WTC11 (cell line): Measurements from ENCODE around the gene GPR62. TPM values are rescaled to one million over a fixed set of nuclear protein-coding genes. Genes with fewer than 3 reads are reported as not detected.
A peak's percentile ranks its signal among the peaks of the same experiment; 100 is the strongest.

Source experiments
- ATAC-seq: fragments of 200-7000 bp; cut with Tn5 transposase; 2 replicates; pipeline ENCODE4 v1.10.0; 2021; ENCODE audit warnings: mild to moderate bottlenecking, moderate library complexity
- CTCF ChIA-PET: fragments of 300-600 bp; sonication (Branson Sonifier 250); formaldehyde crosslinking; loops from one replicate; lab custom pipeline; 2021; ENCODE audit warnings: antibody characterized with exemption; lab: Charles Lee
- POLR2A ChIA-PET: fragments of 350-600 bp; sonication (Branson Sonifier 250); formaldehyde crosslinking; loops from one replicate; lab custom pipeline; 2021; ENCODE audit warnings: antibody characterized with exemption; lab: Charles Lee
- DNase-seq: peaks from one replicate; pipeline ENCODE4 v3.0.0; 2021; ENCODE audit warnings: low spot score
- H3K27ac Mint-ChIP-seq: 2 replicates; pipeline ENCODE4 v1.8.0; 2021; ENCODE audit warnings: mixed read lengths
- H3K27me3 Mint-ChIP-seq: 2 replicates; pipeline ENCODE4 v1.8.0; 2021; ENCODE audit warnings: low read depth, mild to moderate bottlenecking, moderate library complexity, mixed read lengths
- H3K36me3 Mint-ChIP-seq: 2 replicates; pipeline ENCODE4 v1.8.0; 2021; ENCODE audit warnings: mixed read lengths
- H3K4me1 Mint-ChIP-seq: 2 replicates; pipeline ENCODE4 v1.8.0; 2022; ENCODE audit warnings: mixed read lengths
- H3K4me3 Mint-ChIP-seq: 2 replicates; pipeline ENCODE4 v1.8.0; 2021; ENCODE audit warnings: mild to moderate bottlenecking, moderate library complexity, mixed read lengths
- H3K9me3 Mint-ChIP-seq: 2 replicates; pipeline ENCODE4 v1.8.0; 2021; ENCODE audit warnings: mixed read lengths
- AFF4 ChIP-seq: sonication (generic); formaldehyde crosslinking; IDR thresholded peaks from 2 replicates; pipeline ENCODE4 v1.8.1; 2023; ENCODE audit warnings: mild to moderate bottlenecking, missing genetic modification reagents, borderline replicate concordance
- ATF2 ChIP-seq: sonication (generic); formaldehyde crosslinking; IDR thresholded peaks from 2 replicates; pipeline ENCODE4 v1.8.1; 2022; ENCODE audit warnings: low read depth, missing genetic modification reagents, borderline replicate concordance
- CTCF ChIP-seq: fragments of 200-600 bp; IDR thresholded peaks from 2 replicates; pipeline ENCODE4 v1.8.0; 2022; ENCODE audit warnings: antibody characterized with exemption
- E2F5 ChIP-seq: sonication (generic); formaldehyde crosslinking; IDR thresholded peaks from 2 replicates; pipeline ENCODE4 v1.8.1; 2022; ENCODE audit warnings: mild to moderate bottlenecking, moderate library complexity, missing genetic modification reagents
- GABPB1 ChIP-seq: sonication (generic); formaldehyde crosslinking; IDR thresholded peaks from 2 replicates; pipeline ENCODE4 v1.8.1; 2023; ENCODE audit warnings: mild to moderate bottlenecking, missing genetic modification reagents
- GRHL2 ChIP-seq: fragments of 250-450 bp; sonication (Bioruptor Pico); IDR thresholded peaks from 2 replicates; pipeline ENCODE4 v1.8.0; 2022; ENCODE audit warnings: mild to moderate bottlenecking, moderate library complexity; ENCODE audit not compliant: insufficient replicate concordance, severe bottlenecking
- GTF2I ChIP-seq: fragments of 250-450 bp; sonication (Bioruptor Pico); conservative IDR thresholded peaks from 2 replicates; pipeline ENCODE4 v1.4.0; 2021; ENCODE audit warnings: mild to moderate bottlenecking
- IRF2 ChIP-seq: sonication (generic); formaldehyde crosslinking; IDR thresholded peaks from 2 replicates; pipeline ENCODE4 v1.8.0; 2022; ENCODE audit warnings: low read depth, missing genetic modification reagents, borderline replicate concordance
- JAZF1 ChIP-seq: fragments of 250-450 bp; sonication (Bioruptor Pico); IDR thresholded peaks from 2 replicates; pipeline ENCODE4 v1.9.0; 2021; ENCODE audit warnings: moderate library complexity, mild to moderate bottlenecking, inconsistent platforms
- JUN ChIP-seq: sonication (generic); formaldehyde crosslinking; IDR thresholded peaks from 2 replicates; pipeline ENCODE4 v1.8.0; 2023; ENCODE audit warnings: mild to moderate bottlenecking, missing genetic modification reagents
- MAX ChIP-seq: sonication (generic); formaldehyde crosslinking; IDR thresholded peaks from 2 replicates; pipeline ENCODE4 v1.8.0; 2022; ENCODE audit warnings: mild to moderate bottlenecking, missing genetic modification reagents
- NFYB ChIP-seq: sonication (generic); formaldehyde crosslinking; conservative IDR thresholded peaks from 2 replicates; pipeline ENCODE4 v1.8.0; 2022; ENCODE audit warnings: low read depth, missing genetic modification reagents
- NR2C2 ChIP-seq: sonication (generic); formaldehyde crosslinking; IDR thresholded peaks from 2 replicates; pipeline ENCODE4 v1.8.0; 2022; ENCODE audit warnings: mild to moderate bottlenecking, missing genetic modification reagents
- OVOL2 ChIP-seq: fragments of 250-450 bp; sonication (Bioruptor Pico); IDR thresholded peaks from 2 replicates; pipeline ENCODE4 v1.9.0; 2021; ENCODE audit warnings: mild to moderate bottlenecking, borderline replicate concordance
- STAT6 ChIP-seq: sonication (generic); formaldehyde crosslinking; conservative IDR thresholded peaks from 2 replicates; pipeline ENCODE4 v1.8.1; 2023; ENCODE audit warnings: mild to moderate bottlenecking, low read depth, missing genetic modification reagents, moderate library complexity
- USF2 ChIP-seq: sonication (generic); formaldehyde crosslinking; IDR thresholded peaks from 2 replicates; pipeline ENCODE4 v1.8.1; 2023; ENCODE audit warnings: mild to moderate bottlenecking, missing genetic modification reagents, moderate library complexity
- ZSCAN18 ChIP-seq: fragments of 250-450 bp; sonication (Bioruptor Pico); IDR thresholded peaks from 2 replicates; pipeline ENCODE4 v2.1.2; 2022; ENCODE audit warnings: mild to moderate bottlenecking, moderate library complexity
- total RNA-seq: library from RNA; stranded (reverse); gene quantifications from 3 replicates; pipeline ENCODE4 v1.2.3, GENCODE V29; 2021

The GPR62 gene
- total RNA-seq, 1 experiment from 2014 or later = 0.24 TPM

GRCh38 chr3:51997172-51997571 is 42.0 kb downstream of the GPR62 start:
- Mint-ChIP-seq H3K9me3 (0 out of 2 replicates have a peak, but pooled peaks cover 2% of the 10 kb centered on the region), H3K36me3 (peaks cover 36% of the 10 kb centered on the region), H3K4me1 (peaks cover 35% of the 10 kb centered on the region), H3K27me3 (no peaks in the 10 kb centered on the region), H3K27ac (no peak overlapping the region; the same call in 1 of the 2 replicates), H3K4me3 (no peak overlapping the region)
- CTCF ChIA-PET = interaction anchor here (0.7 to 1.9 kb wide), 2 partner anchors 14 to 60 kb away, joined by 4 to 5 read pairs; partner anchors contain the start of gene ACY1
- ATAC-seq (no peak), DNase-seq (no peak)
- TF ChIP-seq JUN (CRISPR knock-in tag) (no peak), MAX (CRISPR knock-in tag) (no peak), NR2C2 (CRISPR knock-in tag) (no peak), AFF4 (no peak), USF2 (CRISPR knock-in tag) (no peak), ZSCAN18 (CRISPR knock-in tag) (no peak), GABPB1 (CRISPR knock-in tag) (no peak), JAZF1 (CRISPR knock-in tag) (no peak), NFYB (CRISPR knock-in tag) (no peak)
- POLR2A ChIA-PET = no interaction called here

GRCh38 chr3:51997935-51998596 is 42.9 kb downstream of the GPR62 start:
- no peaks in the 10 kb centered on the region for H3K9me3 Mint-ChIP-seq
- no peak for DNase-seq
- H3K4me1 Mint-ChIP-seq = peaks cover 40% of the 10 kb centered on the region
- H3K36me3 Mint-ChIP-seq = peaks cover 27% of the 10 kb centered on the region
- no peak for ATAC-seq
- ChIA-PET CTCF (interaction anchor here (0.6 to 1.9 kb wide), 5 partner anchors 15 to 59 kb away, joined by 3 to 5 read pairs (median 4); partner anchors contain the start of genes ACY1 and DUSP7), POLR2A (no interaction called here)
- no peaks in the 10 kb centered on the region for H3K27me3 Mint-ChIP-seq
- no peak overlapping the region; the same call in 1 of the 2 replicates for H3K4me3 Mint-ChIP-seq
- H3K27ac Mint-ChIP-seq = peak overlapping the region; percentile 80
- no peak for TF ChIP-seq GTF2I (CRISPR knock-in tag)
- TF ChIP-seq IRF2 (CRISPR knock-in tag) = no peak
- TF ChIP-seq OVOL2 (CRISPR knock-in tag) = no peak
- no peak for TF ChIP-seq GRHL2
- no peak for TF ChIP-seq STAT6 (CRISPR knock-in tag)
- no peak for TF ChIP-seq E2F5
- TF ChIP-seq ATF2 = no peak
- no peak for TF ChIP-seq CTCF
